ENCODE results near the gene PMCH. TPM values are rescaled to one million over a fixed set of nuclear protein-coding genes. Genes with fewer than 3 reads are reported as not detected.
"Not testable (repeated sequence)": the region's sequence is repeated elsewhere in the genome, so short reads cannot be mapped to it uniquely, and the experiment has no call there.

The PMCH gene, protein sequence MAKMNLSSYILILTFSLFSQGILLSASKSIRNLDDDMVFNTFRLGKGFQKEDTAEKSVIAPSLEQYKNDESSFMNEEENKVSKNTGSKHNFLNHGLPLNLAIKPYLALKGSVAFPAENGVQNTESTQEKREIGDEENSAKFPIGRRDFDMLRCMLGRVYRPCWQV
- total RNA-seq, result not detected
- long read RNA-seq, result 0 reads

GRCh38 chr12:102197789-102198188 lies at the start of gene PMCH:
TSS of gene PMCH (minus strand) at chr12:102197833. CDS start at chr12:102197770, 63 bp downstream.
- H3K27me3 ChIP-seq, result no peaks in the 10 kb centered on the region
- ATAC-seq (no peak), DNase-seq (no peak)
- no peak within 1 kb of the TSS for H3K4me3 ChIP-seq
- H3K9me3 ChIP-seq, result no peaks in the 10 kb centered on the region
- TF ChIP-seq, protein P1, sequence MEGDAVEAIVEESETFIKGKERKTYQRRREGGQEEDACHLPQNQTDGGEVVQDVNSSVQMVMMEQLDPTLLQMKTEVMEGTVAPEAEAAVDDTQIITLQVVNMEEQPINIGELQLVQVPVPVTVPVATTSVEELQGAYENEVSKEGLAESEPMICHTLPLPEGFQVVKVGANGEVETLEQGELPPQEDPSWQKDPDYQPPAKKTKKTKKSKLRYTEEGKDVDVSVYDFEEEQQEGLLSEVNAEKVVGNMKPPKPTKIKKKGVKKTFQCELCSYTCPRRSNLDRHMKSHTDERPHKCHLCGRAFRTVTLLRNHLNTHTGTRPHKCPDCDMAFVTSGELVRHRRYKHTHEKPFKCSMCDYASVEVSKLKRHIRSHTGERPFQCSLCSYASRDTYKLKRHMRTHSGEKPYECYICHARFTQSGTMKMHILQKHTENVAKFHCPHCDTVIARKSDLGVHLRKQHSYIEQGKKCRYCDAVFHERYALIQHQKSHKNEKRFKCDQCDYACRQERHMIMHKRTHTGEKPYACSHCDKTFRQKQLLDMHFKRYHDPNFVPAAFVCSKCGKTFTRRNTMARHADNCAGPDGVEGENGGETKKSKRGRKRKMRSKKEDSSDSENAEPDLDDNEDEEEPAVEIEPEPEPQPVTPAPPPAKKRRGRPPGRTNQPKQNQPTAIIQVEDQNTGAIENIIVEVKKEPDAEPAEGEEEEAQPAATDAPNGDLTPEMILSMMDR (IDR thresholded peaks at IDR 0.05), result no peak
- no peak within 1 kb of the TSS for H3K27ac ChIP-seq
- no peaks in the 10 kb centered on the region for H3K4me1 ChIP-seq
- intact Hi-C loops (cut with DNase I), result no loop called here
- no peaks in the 10 kb centered on the region for H3K36me3 ChIP-seq

DNA sequence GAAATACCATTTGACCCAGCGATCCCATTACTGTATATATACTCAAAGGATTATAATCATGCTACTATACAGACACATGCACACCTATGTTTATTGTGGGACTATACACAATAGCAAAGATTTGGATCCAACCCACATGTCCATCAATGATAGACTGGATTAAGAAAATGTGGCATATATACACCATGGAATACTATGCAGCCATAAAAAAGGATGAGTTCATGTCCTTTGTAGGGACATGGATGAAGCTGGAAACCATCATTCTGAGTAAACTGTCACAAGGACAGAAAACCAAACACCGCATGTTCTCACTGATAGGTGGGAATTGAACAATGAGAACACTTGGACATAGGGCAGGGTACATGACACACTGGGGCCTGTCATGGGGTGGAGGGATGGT lies 43.2 kb upstream of the PMCH start:
- H3K27me3 ChIP-seq; DNase-seq; H3K27ac ChIP-seq; intact Hi-C loops (cut with DNase I); ATAC-seq; H3K4me3 ChIP-seq; H3K4me1 ChIP-seq; H3K9me3 ChIP-seq; H3K36me3 ChIP-seq: not testable (repeated sequence)

DNA sequence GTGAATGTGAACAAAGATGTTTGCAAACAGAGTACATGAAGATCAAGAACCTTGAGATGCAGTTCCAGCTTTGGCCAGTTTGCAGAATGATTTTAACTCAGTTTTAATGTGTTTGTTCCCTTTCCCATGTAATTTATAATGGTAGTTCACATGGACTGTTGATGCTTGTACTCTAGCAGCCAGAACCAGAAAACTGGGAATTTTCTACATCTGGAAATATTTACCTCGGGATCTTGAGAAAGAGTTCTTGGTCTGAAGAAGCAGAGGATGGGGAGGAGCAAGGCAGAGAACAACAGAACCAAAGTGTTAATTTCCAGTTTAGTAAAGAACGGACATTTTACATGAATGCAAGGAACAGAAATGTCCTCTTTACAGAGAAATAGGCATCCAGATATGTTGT lies 37.0 kb upstream of the PMCH start:
- Histone ChIP-seq H3K4me1 (no peaks in the 10 kb centered on the region), H3K27ac (no peak overlapping the region), H3K36me3 (no peaks in the 10 kb centered on the region), H3K9me3 (no peaks in the 10 kb centered on the region), H3K27me3 (no peaks in the 10 kb centered on the region), H3K4me3 (no peak overlapping the region)
- intact Hi-C loops (cut with DNase I), result no loop called here
- DNase-seq, result no peak
- TF ChIP-seq, protein P1 (IDR thresholded peaks at IDR 0.05), result no peak
- no peak for ATAC-seq

DNA sequence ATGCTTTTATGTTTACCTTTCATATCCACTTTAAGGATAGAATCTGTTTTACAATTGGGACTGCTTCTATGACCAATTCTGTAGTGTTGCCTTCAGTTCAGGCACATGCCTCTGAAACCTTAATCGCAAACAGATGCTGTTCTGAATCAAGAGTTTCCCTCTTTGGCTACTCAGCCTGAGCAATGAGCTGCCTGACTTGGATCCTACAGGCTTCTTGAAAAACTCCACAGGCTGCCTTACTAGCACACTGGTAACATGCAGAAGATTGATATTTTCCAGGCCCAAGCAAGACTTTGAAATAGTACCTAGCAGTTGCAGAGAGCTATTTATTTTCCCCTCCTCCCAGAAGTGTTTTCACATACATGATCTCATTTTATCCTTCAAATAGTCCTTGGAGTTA lies 34.8 kb upstream of the PMCH start:
- no peaks in the 10 kb centered on the region for H3K9me3 ChIP-seq
- DNase-seq (no peak), ATAC-seq (no peak)
- no peak overlapping the region for H3K27ac ChIP-seq
- intact Hi-C loops (cut with DNase I), result no loop called here
- TF ChIP-seq, protein P1 (IDR thresholded peaks at IDR 0.05), result no peak
- no peaks in the 10 kb centered on the region for H3K36me3 ChIP-seq
- no peaks in the 10 kb centered on the region for H3K4me1 ChIP-seq
- H3K4me3 ChIP-seq, result no peak overlapping the region
- no peaks in the 10 kb centered on the region for H3K27me3 ChIP-seq

- intact Hi-C loops (cut with DNase I), result no loop called here
- no peak for ATAC-seq
These were observed 34.4 kb upstream of the PMCH start for GRCh38 chr12:102232036-102232435.

GRCh38 chr12:102227954-102228353 lies 30.3 kb upstream of the PMCH start:
- ATAC-seq, result no peak
- intact Hi-C loops (cut with DNase I), result no loop called here

More at GRCh38 chr12:102232036-102232435, 34.4 kb upstream of the PMCH start:
- Histone ChIP-seq H3K27ac (no peak overlapping the region), H3K9me3 (no peaks in the 10 kb centered on the region), H3K4me1 (no peaks in the 10 kb centered on the region), H3K27me3 (no peaks in the 10 kb centered on the region), H3K36me3 (no peaks in the 10 kb centered on the region), H3K4me3 (no peak overlapping the region)
- DNase-seq, result no peak
- TF ChIP-seq, protein P1 (IDR thresholded peaks at IDR 0.05), result no peak

More at GRCh38 chr12:102227954-102228353, 30.3 kb upstream of the PMCH start:
- Histone ChIP-seq H3K4me3 (no peak overlapping the region), H3K4me1 (no peaks in the 10 kb centered on the region), H3K36me3 (no peaks in the 10 kb centered on the region), H3K9me3 (no peaks in the 10 kb centered on the region), H3K27ac (no peak overlapping the region), H3K27me3 (no peaks in the 10 kb centered on the region)
- TF ChIP-seq, protein P1 (IDR thresholded peaks at IDR 0.05), result no peak
- no peak for DNase-seq

Data from upper lobe of right lung (tissue), 1 donor.